ENCODE data around the gene CRYGA.

- TF ChIP-seq CTCF (IDR thresholded peaks at IDR 0.05) (no peak), POLR2A (IDR thresholded peaks at IDR 0.05) (no peak)
Measured at GRCh38 chr2:208136716-208137094, 26.7 kb downstream of the CRYGA start.

Data from esophagus squamous epithelium (tissue), 4 donors.